HG02870 (cell line): ENCODE data around the gene MOB3B.

Experiments used
- ATAC-seq: cut with Tn5 transposase; IDR thresholded peaks from one replicate; pipeline ENCODE4 v1.9.1; 2021; ENCODE audit warnings: mild to moderate bottlenecking, moderate library complexity; ENCODE audit not compliant: unreplicated experiment

Gene MOB3B

GRCh38 chr9:27394826-27395201, 134.8 kb downstream of the MOB3B start:
- no peak for ATAC-seq

DNA sequence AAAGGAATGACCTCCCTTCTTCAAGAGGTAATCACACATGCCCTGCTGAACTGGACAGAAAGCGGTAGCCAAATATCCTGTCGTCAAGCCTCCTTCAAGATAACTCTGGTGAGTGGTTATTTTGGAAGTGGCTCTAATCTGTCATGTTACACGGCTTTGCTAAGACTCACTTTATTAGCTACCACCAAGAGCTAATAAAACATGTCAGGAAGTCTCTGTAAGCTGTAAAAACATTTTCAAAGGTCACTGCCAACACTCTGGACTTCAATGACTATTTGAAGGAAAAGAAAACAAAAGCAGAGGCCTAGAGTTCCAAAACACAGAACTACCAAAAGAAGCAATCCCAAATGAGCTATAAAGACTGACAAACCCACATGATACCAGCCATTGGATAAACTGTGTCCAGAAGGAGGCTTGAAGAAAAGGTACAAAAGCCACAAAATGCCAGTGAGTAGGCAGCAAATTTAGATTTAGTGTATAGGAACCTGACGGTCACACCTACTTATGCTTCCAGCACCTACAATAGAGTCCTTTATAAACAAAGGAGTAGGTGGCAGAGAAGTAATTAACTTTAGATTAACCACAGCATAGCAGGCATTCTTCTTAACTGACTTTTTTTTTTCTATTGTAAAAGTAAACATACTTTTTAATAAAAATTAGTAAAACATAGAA, 135.3 kb downstream of the MOB3B start:
- ATAC-seq: no peak

DNA sequence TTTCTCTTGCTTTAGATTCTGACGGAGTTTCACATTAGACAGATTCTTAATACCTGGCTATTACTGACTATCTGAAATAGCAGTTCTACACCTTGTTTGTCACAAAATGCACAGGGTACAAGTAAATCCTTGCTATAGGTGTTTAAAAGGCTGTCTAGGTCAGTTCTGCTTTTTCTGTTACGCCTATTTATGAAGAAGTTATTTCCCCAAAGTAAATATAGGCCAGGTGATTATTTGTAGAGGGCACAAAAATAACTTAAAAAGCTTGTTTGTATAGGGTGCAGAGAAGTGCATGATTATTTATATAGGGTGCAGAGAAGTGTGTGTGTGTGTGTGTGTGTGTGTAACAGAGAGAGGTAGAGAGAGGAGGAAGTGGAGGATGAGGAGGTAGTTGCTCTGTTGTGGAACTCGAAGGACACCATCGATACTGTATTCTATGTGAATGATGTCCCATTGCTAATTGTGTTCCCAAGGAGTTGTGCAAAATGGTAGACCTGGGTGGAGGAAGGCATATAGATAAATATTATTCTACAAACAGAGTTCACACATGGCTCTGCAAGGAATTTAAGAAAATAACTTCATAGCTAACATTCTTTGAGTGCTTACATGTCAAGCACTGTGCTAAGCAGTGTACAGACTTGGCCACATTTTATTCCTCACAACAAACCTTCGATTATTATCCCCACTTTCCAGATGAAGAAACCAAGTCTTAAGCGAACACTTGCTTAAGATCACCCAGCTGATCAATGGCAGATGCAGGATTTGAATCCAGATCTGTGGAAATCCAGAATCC, 136.4 kb downstream of the MOB3B start:
- no peak for ATAC-seq

DNA sequence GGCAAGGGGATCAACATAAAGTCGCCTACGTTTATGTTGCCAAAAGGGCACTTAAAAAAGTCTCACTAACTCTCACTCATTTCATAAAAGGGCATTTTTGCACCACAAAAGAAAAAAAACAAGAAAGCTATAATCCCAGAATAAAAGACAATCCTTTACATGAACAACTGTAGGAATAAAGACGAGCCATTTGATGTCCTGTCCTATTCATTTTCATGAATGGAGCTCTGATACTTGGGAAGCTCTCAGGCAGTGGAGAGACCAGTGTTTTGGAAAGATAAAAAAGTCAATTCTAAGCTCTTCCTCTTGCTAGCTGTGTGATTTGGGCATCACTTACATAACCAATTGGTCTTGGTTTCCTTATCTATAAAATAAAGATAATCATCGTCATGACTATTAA, 137.2 kb downstream of the MOB3B start:
- ATAC-seq: no peak

GRCh38 chr9:27391040-27391895, 138.3 kb downstream of the MOB3B start:
- no peak for ATAC-seq

- ATAC-seq: no peak
Observed at GRCh38 chr9:27388150-27388549, 141.5 kb downstream of the MOB3B start.

DNA sequence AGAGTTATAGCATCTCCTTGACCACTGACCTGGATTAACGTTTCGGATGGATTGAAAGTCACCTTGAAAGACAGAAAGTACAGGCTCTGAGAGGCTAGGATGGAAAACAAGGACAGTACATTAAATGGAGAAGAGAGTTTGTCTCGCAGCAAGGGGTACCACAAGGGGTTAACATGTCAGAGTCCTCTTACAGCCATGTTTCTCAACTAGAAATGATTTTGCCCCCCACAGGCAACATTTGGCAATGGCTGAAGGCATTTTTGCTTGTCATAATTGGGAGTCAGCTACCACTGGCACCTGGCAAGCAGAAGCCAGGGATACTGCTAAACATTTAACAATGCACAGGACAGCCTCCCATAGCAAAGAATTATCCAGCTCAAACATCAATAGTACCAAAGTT, 141.9 kb downstream of the MOB3B start:
- no peak for ATAC-seq

- no peak for ATAC-seq
Observed at GRCh38 chr9:27386571-27387091, 143.0 kb downstream of the MOB3B start.

DNA sequence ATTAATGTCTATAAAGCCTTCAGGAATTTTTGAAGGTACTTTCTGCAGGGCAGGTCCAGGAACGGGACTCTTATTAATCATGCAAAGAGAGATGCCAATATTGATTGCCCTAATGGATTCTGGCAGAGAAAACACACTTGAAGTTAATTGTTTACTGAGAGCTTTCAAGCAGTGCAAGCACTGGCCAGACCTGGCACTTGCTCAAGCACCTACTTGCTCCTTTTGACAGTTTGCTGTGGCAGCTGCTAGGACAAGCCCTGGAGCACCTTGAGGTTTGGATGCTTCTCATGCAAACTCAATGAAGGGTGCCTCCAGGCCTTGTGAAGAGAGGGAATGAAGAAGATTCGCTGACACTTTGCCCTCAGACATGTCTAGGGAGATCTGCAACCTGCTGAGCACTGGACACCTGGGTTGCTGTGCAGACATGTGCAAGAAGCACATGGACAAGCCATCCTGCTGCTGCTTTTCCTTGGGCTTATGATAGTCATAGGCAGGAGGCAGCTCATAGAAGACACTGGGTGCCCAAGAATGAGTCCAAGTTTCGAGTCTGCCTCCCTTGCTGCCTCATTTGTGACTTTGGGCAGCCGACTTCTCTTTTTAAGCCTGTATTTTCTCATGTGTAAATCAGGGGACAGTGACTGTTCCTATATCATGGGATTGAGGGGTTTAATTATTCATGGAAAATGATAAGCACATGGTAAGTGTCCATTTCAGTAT, 143.8 kb downstream of the MOB3B start:
- ATAC-seq: no peak

DNA sequence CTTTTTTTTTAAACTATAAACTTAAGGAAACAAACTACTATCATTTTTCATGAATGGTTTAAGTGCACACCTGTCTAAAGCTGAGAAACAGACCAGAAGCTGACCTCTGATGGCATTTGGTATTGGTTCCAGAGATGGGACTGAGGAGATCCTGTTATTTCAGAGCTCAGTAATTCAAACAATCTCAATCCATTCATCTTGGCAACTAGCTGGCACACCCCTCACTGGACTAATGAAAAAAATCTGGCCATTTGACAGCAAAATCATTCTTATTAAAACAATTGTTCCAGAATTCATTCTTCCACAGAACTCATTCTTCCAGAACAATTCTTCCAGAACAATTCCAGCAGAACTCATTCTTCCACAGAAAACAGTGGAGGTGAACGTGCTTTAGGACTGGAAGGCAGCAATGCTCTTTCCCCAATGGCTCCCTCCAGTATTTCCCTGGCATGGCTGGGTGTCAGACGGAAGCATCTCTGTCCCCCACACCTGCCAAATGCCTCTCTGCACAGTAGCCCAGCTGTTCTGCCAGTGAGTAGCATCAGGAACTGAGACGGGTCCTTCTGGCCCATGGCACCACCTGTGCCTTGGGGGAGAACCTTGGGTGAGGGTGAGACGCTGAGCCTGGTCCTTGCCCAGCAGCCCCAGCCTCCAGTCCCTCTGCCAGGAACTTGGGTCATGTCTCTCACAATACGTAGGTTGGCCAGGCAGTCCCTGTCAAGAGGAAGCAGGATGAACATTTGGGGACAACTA, 145.2 kb downstream of the MOB3B start:
- ATAC-seq: no peak

GRCh38 chr9:27383524-27383923, 146.1 kb downstream of the MOB3B start:
- ATAC-seq: no peak

DNA sequence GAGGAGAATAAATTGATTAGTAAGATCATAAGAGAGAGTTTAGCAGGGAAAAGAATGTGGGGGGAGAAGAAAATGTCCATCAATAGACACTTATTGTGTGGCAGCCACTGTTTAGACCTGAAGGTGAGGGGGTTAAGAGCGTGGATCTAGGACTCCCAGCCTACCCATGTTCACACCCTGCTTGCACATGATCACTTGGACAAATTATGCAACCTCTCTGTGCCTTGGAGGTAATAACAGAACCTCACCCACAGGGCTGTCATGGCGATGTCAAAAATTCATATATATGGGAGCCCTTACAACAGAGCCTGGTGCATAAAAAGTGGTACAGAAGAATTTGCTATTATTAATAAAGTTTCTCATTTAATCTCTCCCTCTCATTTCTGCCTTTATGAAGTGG, 146.6 kb downstream of the MOB3B start:
- ATAC-seq: no peak

DNA sequence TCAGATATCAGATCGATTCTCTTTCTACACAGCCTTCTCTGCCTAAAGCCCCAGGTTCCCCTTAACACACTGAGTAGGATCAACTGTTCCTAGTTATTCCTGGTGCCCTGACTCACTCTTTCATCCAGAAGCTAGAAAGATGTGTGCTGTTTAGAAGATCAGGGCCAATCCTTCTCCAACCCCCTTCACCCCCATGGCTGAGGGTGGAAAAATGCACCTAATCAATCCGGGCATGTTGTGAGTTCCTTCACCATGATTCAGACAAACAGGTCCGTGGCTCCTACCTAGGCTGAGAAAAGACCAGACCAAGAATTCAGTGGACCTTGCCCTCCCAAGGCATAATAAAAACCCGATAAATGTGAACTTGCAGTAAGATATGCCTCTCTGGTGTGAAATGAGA, 147.3 kb downstream of the MOB3B start:
- ATAC-seq: no peak

DNA sequence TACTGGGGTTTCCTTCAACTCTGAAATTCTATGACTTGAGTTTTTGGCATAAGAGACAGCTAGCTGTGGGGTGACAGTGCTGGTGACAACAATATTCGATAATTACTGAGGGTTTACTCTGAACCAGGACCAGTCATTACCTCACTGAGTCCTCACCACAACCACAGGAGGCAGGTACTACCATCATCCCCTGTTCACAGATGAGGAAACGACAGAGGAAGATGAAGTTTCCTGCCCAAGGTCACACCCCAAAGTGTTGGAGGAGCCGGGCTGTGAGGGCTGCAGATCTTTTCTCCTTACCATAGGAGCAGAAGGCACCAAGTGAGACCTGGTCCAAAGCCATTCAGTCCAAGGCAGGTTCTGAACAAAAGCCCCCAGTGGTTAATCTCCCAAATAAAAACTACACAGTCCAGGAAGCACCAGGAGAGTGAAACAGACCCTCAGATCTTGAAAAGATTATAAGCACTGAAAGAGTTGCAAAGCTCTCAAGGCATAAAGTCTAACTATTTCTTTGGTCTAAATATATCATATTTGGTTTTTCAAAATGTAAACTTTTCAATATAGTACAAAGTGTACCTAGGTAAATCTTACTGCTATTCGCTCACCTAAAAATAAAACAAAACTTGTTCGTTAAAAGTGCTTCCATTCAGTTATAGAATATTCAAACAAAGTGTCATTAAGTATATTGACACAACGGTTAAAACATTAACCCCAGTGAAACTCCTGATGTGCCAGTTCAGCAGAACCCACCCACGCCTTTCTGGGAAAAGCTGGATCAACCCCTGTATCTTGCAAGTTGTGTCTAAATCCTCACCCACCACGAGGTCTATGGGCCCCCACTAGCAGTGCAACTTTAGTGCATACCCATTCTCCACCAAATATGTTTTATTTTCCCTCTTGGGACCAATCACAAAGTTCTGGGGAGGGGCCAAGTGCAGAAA, 150.0 kb downstream of the MOB3B start:
- no peak for ATAC-seq

- peak; percentile 90 for ATAC-seq
Observed at GRCh38 chr9:27377811-27378456, 151.7 kb downstream of the MOB3B start.

GRCh38 chr9:27377147-27377807, 152.3 kb downstream of the MOB3B start:
- peak; percentile 20 for ATAC-seq

GRCh38 chr9:27373851-27374250, 155.8 kb downstream of the MOB3B start:
- no peak for ATAC-seq

DNA sequence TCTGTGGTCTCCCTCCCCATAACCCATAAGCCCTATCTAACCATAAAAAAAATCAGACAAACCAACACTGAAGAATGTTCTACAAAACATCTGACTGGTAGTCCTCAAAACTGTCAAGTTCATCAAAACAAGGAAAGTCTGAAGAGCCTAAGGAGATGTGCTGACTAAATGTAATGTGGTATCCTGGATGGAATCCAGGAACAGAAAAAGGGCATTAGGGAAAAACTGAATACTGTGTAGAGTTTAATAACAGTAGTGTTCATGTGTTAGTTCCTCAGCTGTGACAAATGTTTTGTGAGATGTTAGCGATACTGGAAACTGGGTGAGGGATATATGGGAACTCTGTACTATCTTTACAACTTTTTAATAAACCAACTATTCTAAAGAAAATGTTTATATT, 157.0 kb downstream of the MOB3B start:
- no peak for ATAC-seq
